Thyroid gland (tissue), 4 donors: Measurements from ENCODE around the gene CLN3. TPM values are rescaled to one million over a fixed set of nuclear protein-coding genes. Genes with fewer than 3 reads are reported as not detected.

Experiments
- DNase-seq, 2 donors: peaks; one replicate each; pipeline ENCODE4 v3.0.0-alpha.2; 2019
- H3K27ac ChIP-seq, 3 donors: fragments of 200-600 bp; sonication (generic); 1 replicate in 2 of 3; 2 replicates in 1 of 3; pipeline ENCODE4 v1.5.1; 2016 to 2019; ENCODE audit warnings: mild to moderate bottlenecking in 1 of 3, moderate library complexity in 1 of 3
- H3K27me3 ChIP-seq: fragments of 200-600 bp; sonication (generic); one replicate; pipeline ENCODE4 v1.5.1; 2019
- H3K36me3 ChIP-seq, 2 donors: fragments of 200-600 bp; sonication (generic); one replicate each; pipeline ENCODE4 v1.5.1; 2016 to 2019
- H3K4me1 ChIP-seq, 2 donors: fragments of 200-600 bp; sonication (generic); one replicate each; pipeline ENCODE4 v1.5.1; 2017 to 2019
- H3K4me3 ChIP-seq, 3 donors: fragments of 200-600 bp; sonication (generic); replicated peaks in 1 of 3; 1 replicate in 2 of 3; 2 replicates in 1 of 3; pipeline ENCODE4 v1.5.1; 2016; ENCODE audit warnings: mild to moderate bottlenecking in 1 of 3
- H3K9me3 ChIP-seq: fragments of 200-600 bp; sonication (generic); one replicate; pipeline ENCODE4 v1.5.1; 2017
- POLR2A ChIP-seq, 2 donors: fragments of 450-650 bp; IDR thresholded peaks; one replicate each; pipeline ENCODE4 v1.6.1; 2017; ENCODE audit warnings: antibody characterized with exemption in 2 of 2, mild to moderate bottlenecking in 2 of 2, moderate library complexity in 1 of 2
- WGBS, 2 donors: methylation state at CpG; one replicate each; pipeline ENCODE4 v1.1.5; 2017; 5-methylcytosine and 5-hydroxymethylcytosine counted together
- intact Hi-C: fragments of 100-400 bp; cut with DNase I; formaldehyde crosslinking; loops from one replicate; pipeline ENCODE4 v1.15.1; 2023
- total RNA-seq, 4 donors: library from RNA; depleted of rRNA; stranded (reverse); fragments of >200 nt; gene quantifications; one replicate each; pipeline ENCODE4 v1.2.3, GENCODE V29; 2016
- TF ChIP-seq, protein P1 (sequence below), 6 experiments: fragments of 200-600 bp in 3 of 6; fragments of 450-650 bp in 3 of 6; sonication (generic) in 3 of 6; IDR thresholded peaks; one replicate each; pipeline ENCODE4 v1.5.1; 2016 to 2019; ENCODE audit warnings: antibody characterized with exemption in 6 of 6, mild to moderate bottlenecking in 2 of 6, inconsistent platforms in 1 of 6, moderate library complexity in 1 of 6

Gene CLN3
- total RNA-seq: 10 to 100 TPM; 32.5 to 80.9 (median 50.3) TPM

DNA sequence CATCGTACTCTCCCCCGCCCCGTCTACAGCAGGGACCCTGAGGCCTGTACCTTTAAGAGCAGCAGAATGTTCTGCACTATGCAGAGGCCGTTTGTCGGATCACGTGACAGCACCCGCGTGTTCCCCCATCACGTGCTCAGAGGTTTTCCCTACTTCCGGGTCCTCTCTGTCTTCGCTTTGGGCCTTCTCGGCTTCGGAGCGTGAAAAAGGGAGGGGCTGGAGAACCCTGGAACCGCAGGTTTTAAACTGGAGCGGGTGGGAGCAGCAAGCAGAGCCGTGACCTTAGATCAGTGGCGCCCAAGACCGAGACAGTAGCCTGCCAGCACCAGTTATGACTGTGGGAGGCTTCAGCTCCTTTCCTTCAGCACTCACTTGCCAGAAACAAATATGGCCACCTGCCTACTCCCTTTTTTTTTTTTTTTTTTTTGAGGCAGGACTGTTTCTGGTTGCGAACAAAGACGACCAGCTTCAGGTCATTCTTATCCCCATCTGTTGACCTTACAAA, at the start of gene CLN3:
TSS of gene CLN3 (minus strand) at position 105 of the 505 bp plus-strand sequence. CDS start 315 bp downstream, outside the sequence.
- H3K36me3 ChIP-seq: peaks cover 0 to 12% of the 10 kb centered on the region in 2 donors
- H3K27me3 ChIP-seq: no peaks in the 10 kb centered on the region
- peak within 1 kb of the TSS; percentile 79 to 98 (median 84) for H3K4me3 ChIP-seq
- DNase-seq: peak; percentile 95
- peaks cover 11 to 18% of the 10 kb centered on the region in 2 donors for H3K4me1 ChIP-seq
- TF ChIP-seq, protein P1, sequence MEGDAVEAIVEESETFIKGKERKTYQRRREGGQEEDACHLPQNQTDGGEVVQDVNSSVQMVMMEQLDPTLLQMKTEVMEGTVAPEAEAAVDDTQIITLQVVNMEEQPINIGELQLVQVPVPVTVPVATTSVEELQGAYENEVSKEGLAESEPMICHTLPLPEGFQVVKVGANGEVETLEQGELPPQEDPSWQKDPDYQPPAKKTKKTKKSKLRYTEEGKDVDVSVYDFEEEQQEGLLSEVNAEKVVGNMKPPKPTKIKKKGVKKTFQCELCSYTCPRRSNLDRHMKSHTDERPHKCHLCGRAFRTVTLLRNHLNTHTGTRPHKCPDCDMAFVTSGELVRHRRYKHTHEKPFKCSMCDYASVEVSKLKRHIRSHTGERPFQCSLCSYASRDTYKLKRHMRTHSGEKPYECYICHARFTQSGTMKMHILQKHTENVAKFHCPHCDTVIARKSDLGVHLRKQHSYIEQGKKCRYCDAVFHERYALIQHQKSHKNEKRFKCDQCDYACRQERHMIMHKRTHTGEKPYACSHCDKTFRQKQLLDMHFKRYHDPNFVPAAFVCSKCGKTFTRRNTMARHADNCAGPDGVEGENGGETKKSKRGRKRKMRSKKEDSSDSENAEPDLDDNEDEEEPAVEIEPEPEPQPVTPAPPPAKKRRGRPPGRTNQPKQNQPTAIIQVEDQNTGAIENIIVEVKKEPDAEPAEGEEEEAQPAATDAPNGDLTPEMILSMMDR (IDR thresholded peaks at IDR 0.05): peak in 1 of 6 experiments; percentile 12
- peak in 1 of 2 donors; percentile 69 for TF ChIP-seq POLR2A (IDR thresholded peaks at IDR 0.05)
- no peaks in the 10 kb centered on the region for H3K9me3 ChIP-seq
- peak within 1 kb of the TSS; percentile 92 to 96 (median 96) for H3K27ac ChIP-seq
- WGBS, 2 donors: 0 to 1% methylated on average over 12 to 18 of the region's 21 CpGs
- intact Hi-C loops: loop anchor here (5.0 kb wide), 1 partner anchor 55 kb away; no protein-coding TSS in a partner anchor

DNA sequence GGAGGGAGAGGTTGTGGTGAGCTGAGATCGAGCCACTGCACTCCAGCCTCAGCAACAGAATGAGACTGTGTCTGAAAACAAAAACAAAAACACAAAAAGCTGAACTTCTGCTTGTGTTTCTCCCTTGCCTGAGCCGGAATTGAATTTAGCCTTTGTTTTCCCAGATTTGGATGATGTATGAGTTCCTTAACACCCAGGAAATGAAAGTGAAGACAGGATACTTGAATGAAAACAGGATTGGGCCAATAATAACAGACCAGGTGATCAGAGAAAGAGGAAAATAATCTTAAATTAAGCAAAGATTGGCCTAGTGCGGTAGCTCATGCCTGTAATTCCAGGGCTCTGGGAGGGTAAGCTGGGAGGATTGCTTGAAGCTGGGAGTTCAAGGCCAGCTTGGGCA, 48.5 kb upstream of the CLN3 start:
- intact Hi-C loops: no loop called here
- WGBS, 2 donors: 82 to 88% methylated on average over 3 of the region's 3 CpGs
- TF ChIP-seq POLR2A (IDR thresholded peaks at IDR 0.05): no peak
- TF ChIP-seq, protein P1 (IDR thresholded peaks at IDR 0.05): no peak
- Histone ChIP-seq H3K9me3 (no peaks in the 10 kb centered on the region), H3K27ac (peak overlapping the region; percentile 92 to 98 (median 97)), H3K36me3 (peaks cover 0 to 7% of the 10 kb centered on the region in 2 donors), H3K4me3 (no peak overlapping the region), H3K4me1 (peaks cover 22 to 30% of the 10 kb centered on the region in 2 donors), H3K27me3 (no peaks in the 10 kb centered on the region)
- no peak for DNase-seq

DNA sequence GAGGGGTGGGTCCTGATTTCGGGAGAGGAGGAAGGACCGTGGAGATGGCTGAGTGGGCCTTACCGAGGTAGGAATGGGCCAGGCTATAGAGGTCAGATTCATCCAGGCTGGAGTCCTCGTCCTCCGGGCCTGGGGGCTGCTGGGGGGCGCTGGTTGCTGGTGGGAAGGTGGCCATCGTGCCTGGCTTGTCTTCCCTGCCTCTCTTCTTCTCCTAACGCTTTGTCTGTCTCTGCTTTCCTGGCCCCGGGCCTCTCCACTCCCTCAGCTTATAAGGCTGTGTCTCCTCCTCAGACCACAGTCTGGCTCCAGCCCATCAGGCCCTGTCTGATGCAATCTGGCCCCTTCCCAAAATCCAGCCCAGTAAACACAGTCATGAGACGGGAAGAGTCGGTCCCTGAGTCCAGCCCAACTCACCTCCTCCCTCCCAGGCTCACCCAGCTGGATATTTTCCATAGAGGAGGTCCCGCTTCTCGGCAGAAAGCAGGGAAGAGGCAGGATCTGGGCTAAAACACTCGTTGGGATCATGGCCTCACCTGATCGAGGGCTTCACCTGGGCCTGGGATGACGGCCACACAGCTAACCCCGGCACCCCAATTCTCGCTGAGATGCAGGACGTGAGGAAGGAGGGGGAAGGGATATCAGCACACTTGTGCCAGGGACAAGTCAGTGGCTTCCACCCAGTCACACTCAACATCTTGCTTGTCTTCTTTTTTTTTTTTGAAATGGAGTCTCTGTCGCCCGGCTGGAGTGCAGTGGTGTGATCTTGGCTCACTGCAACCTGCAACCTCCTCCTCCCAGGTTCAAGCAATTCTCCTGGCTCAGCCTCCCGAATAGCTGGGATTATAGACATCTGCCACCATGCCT, 47.1 kb upstream of the CLN3 start, which contains the start of gene NUPR1:
TSS of gene NUPR1 (minus strand) at position 242 of the 864 bp plus-strand sequence. CDS start at position 175, 67 bp downstream.
- peaks cover 27 to 36% of the 10 kb centered on the region in 2 donors for H3K4me1 ChIP-seq
- WGBS, 2 donors: 19 to 24% methylated on average over 22 of the region's 22 CpGs
- H3K4me3 ChIP-seq: peak within 1 kb of the TSS; percentile 43 to 61 (median 59)
- intact Hi-C loops: no loop called here
- no peaks in the 10 kb centered on the region for H3K27me3 ChIP-seq
- DNase-seq: peak; percentile 97 to 98
- TF ChIP-seq, protein P1 (IDR thresholded peaks at IDR 0.05): no peak
- peak; percentile 89 to 97 for TF ChIP-seq POLR2A (IDR thresholded peaks at IDR 0.05)
- H3K36me3 ChIP-seq: peaks cover 0 to 7% of the 10 kb centered on the region in 2 donors
- no peaks in the 10 kb centered on the region for H3K9me3 ChIP-seq
- peak within 1 kb of the TSS; percentile 92 to 98 (median 97) for H3K27ac ChIP-seq

DNA sequence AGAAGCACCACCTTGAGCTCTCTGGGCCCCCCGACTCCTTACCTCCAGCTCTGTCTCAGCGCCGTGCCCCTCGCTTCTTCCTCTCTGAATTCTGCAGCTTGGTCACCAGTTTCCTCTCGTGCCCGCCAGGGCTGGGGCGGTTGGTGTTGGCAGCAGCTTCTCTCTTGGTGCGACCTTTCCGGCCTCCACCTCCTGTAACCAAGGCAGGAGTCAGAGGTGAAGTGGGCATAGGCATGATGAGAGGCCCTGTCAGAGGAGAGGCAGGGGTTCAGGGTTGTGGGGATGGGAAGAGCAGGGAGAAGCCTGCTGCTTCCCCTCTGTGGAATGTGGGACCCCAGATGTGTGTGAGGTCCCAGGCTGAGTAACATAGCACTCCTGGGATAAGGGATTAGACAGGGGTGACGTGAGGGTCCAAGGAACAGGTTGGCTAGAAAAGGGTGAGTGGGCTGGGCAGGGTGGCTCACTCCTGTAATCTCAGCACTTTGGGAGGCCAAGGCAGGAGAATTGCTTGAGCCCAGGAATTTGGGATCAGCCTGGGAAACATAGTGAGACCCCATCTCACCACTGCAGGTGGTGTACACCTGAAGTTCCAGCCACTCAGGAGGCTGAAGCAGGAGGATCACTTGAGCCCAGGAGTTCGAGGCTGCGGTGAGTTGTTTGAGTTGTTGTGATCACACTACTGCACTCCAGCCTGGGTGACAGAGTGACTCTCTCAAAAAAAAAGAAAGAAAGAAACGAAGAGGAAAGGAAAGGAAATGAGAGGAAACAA, 46.3 kb upstream of the CLN3 start:
- peak; percentile 37 to 51 for DNase-seq
- H3K27me3 ChIP-seq: no peaks in the 10 kb centered on the region
- peak overlapping the region; percentile 43 to 61 (median 59) for H3K4me3 ChIP-seq
- WGBS, 2 donors: 73 to 86% methylated on average over 13 of the region's 13 CpGs
- H3K36me3 ChIP-seq: peaks cover 0 to 7% of the 10 kb centered on the region in 2 donors
- intact Hi-C loops: no loop called here
- no peaks in the 10 kb centered on the region for H3K9me3 ChIP-seq
- peak overlapping the region; percentile 92 to 98 (median 97) for H3K27ac ChIP-seq
- TF ChIP-seq, protein P1 (IDR thresholded peaks at IDR 0.05): no peak
- peak in 1 of 2 donors; percentile 5 for TF ChIP-seq POLR2A (IDR thresholded peaks at IDR 0.05)
- H3K4me1 ChIP-seq: peaks cover 31 to 40% of the 10 kb centered on the region in 2 donors
